ENCODE data around the gene ZBED1.

GRCh38 chrX:2500803-2501558 is at the start of gene ZBED1, which contains the start of gene DHRSX:
- TF ChIP-seq CTCF (IDR thresholded peaks at IDR 0.05; ENCODE audit: extremely low read depth in 1 of 2, insufficient read depth in 1 of 2, low read depth in 1 of 2, low read length in 2 of 2) (no peak), MAX (IDR thresholded peaks at IDR 0.05; ENCODE audit: insufficient read depth, insufficient read length) (no peak), POLR2A (IDR thresholded peaks at IDR 0.05; ENCODE audit: low read depth, low read length) (peak; percentile 77), POLR2AphosphoS5 (IDR thresholded peaks at IDR 0.05; ENCODE audit: insufficient read depth, low read depth, low read length) (peak; percentile 70)

Measured in endothelial cell of umbilical vein (primary cell).